GM23248 (cell line): ENCODE data around the gene CPM. TPM values are rescaled to one million over a fixed set of nuclear protein-coding genes. Genes with fewer than 3 reads are reported as not detected.

ENCODE experiments used
- DNase-seq: peaks from one replicate; pipeline ENCODE4 v3.0.0-alpha.2; 2015
- H2AFZ ChIP-seq: fragments of 200-600 bp; sonication (generic); 2 replicates; pipeline ENCODE4 v1.6.1; 2016; ENCODE audit warnings: antibody characterized with exemption
- H3F3A ChIP-seq: fragments of 200-600 bp; sonication (generic); 2 replicates; pipeline ENCODE4 v1.6.1; 2016; ENCODE audit warnings: mild to moderate bottlenecking, antibody characterized with exemption, mixed run types; ENCODE audit not compliant: insufficient read depth
- H3K27ac ChIP-seq: fragments of 200-600 bp; sonication (generic); 2 replicates; pipeline ENCODE4 v1.5.1; 2016; ENCODE audit warnings: mild to moderate bottlenecking
- H3K27me3 ChIP-seq: fragments of 200-600 bp; sonication (generic); replicated peaks from 2 replicates; pipeline ENCODE4 v1.6.1; 2016; ENCODE audit warnings: mild to moderate bottlenecking; ENCODE audit not compliant: insufficient read depth
- H3K36me3 ChIP-seq: fragments of 200-600 bp; sonication (generic); 2 replicates; pipeline ENCODE4 v1.6.1; 2016; ENCODE audit warnings: low read depth, mild to moderate bottlenecking
- H3K4me1 ChIP-seq: fragments of 200-600 bp; sonication (generic); 2 replicates; pipeline ENCODE4 v1.6.1; 2016; ENCODE audit warnings: mild to moderate bottlenecking; ENCODE audit not compliant: insufficient read depth
- H3K4me2 ChIP-seq: fragments of 200-600 bp; sonication (generic); one replicate; pipeline ENCODE4 v1.6.1; 2016; ENCODE audit warnings: mild to moderate bottlenecking; ENCODE audit not compliant: unreplicated experiment
- H3K4me3 ChIP-seq: fragments of 200-600 bp; sonication (generic); 2 replicates; pipeline ENCODE4 v1.5.1; 2016; ENCODE audit warnings: mild to moderate bottlenecking
- H3K79me2 ChIP-seq: fragments of 200-600 bp; sonication (generic); 2 replicates; pipeline ENCODE4 v1.6.1; 2016; ENCODE audit warnings: mild to moderate bottlenecking; ENCODE audit not compliant: insufficient read depth
- H3K9ac ChIP-seq: fragments of 200-600 bp; sonication (generic); 2 replicates; pipeline ENCODE4 v1.6.1; 2016; ENCODE audit warnings: mild to moderate bottlenecking
- H3K9me2 ChIP-seq: fragments of 200-600 bp; sonication (generic); 2 replicates; pipeline ENCODE4 v1.6.1; 2016; ENCODE audit warnings: mixed run types, mild to moderate bottlenecking, moderate library complexity; ENCODE audit not compliant: insufficient read depth
- H3K9me3 ChIP-seq: fragments of 200-600 bp; sonication (generic); one replicate; pipeline ENCODE4 v1.6.1; 2017; ENCODE audit warnings: low read depth
- H4K20me1 ChIP-seq: fragments of 200-600 bp; sonication (generic); 2 replicates; pipeline ENCODE4 v1.6.0; 2016; ENCODE audit not compliant: insufficient read depth
- EZH2 ChIP-seq: fragments of 200-600 bp; sonication (generic); IDR thresholded peaks from 2 replicates; pipeline ENCODE4 v1.6.1; 2018; ENCODE audit warnings: antibody characterized with exemption, mild to moderate bottlenecking; ENCODE audit not compliant: insufficient read depth, poor library complexity, severe bottlenecking
- EZH2phosphoT487 ChIP-seq: fragments of 200-600 bp; sonication (generic); IDR thresholded peaks from 2 replicates; pipeline ENCODE4 v1.6.1; 2018; ENCODE audit warnings: antibody characterized with exemption, moderate library complexity, mild to moderate bottlenecking, low read depth; ENCODE audit not compliant: insufficient read depth
- WGBS, 2 experiments: methylation state at CpG; one replicate each; pipeline ENCODE4 v1.1.6; 2015 to 2017; ENCODE audit warnings: low lambda C conversion rate in 2 of 2, low coverage in 1 of 2; ENCODE audit errors: missing lambda C conversion rate in 2 of 2; 5-methylcytosine and 5-hydroxymethylcytosine counted together
- in situ Hi-C: fragments of 300-500 bp; cut with MboI; formaldehyde crosslinking; loops from 2 replicates; pipeline ENCODE4 v1.15.0; 2020
- polyA plus RNA-seq: library from polyadenylated mRNA; unstranded; fragments of >200 nt; fragmentation: Nextera tagmentation; extraction: Ambion mirVana; gene quantifications from 2 replicates; pipeline ENCODE4 v1.2.1, GENCODE V29; 2016
- total RNA-seq: library from RNA; depleted of rRNA; stranded (reverse); fragments of >200 nt; shearing (Covaris generic); gene quantifications from 2 replicates; pipeline ENCODE4 v1.2.3, GENCODE V29; 2014; rRNA removed

Gene CPM
- 8.5 and 13.7 TPM in 2 replicates for total RNA-seq
- polyA plus RNA-seq: 21.0 and 22.5 TPM in 2 replicates

DNA sequence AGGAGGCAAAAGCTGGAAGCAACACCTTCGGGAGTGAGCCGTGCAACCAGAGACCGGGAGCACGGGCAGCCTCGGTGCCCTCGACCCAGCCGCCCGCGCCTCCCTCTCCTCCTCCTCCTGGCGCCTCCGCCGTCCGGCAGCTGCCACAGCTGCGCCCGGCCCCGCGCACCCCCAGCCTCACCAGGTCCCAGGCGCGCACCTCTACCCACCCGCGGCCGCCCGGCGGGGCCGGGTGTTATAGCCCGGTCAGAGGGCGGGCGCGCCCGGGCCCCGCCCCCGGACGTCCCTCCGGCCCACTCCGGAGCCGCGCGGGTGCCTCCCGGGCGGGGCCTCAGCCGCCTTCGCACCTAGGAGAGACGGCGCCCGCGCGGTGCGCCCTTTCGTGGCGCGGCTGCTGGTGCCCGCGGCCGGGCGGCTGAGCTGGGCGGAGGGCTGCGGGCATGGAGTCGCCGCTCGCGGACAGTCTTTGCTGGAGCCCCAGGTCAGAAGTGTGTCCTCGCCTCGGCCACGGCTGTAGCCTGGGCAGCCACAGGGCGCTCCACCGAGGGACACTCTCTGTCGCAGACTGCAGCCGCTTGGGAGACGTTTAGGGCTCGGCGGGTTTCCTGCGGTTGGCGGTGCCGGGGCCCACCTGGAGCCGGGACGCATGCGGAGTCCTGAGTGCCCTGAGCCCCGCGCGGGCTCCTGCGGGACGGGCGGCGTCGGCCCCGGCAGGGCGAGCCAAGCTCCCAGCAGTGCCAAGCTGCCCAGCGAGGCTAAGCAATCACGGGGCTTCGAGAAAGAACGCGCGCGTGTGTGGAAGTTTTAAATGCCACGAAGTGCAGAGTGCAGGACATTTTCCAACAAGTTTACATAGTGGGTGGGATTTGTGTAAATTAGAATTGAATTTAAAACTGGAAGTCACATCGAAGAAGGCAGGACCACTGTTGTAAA, at the start of gene CPM:
Gene CPM (minus strand): TSS at position 211 of the 933 bp plus-strand sequence. CDS start 334 bp downstream, outside the sequence.
- peak; percentile 87 for DNase-seq
- H4K20me1 ChIP-seq: no peaks in the 10 kb centered on the region
- no peaks in the 10 kb centered on the region for H3K79me2 ChIP-seq
- no peaks in the 10 kb centered on the region for H3K36me3 ChIP-seq
- TF ChIP-seq EZH2phosphoT487 (no peak), EZH2 (no peak)
- H3K4me1 ChIP-seq: no peaks in the 10 kb centered on the region
- peak within 1 kb of the TSS; percentile 92 for H2AFZ ChIP-seq
- H3K4me2 ChIP-seq: peak within 1 kb of the TSS; percentile 85
- peak within 1 kb of the TSS; percentile 61 for H3K9ac ChIP-seq
- WGBS, 2 experiments: 3% methylated on average over 73 to 82 of the region's 96 CpGs
- H3K9me2 ChIP-seq: no peaks in the 10 kb centered on the region
- peak within 1 kb of the TSS; percentile 83 for H3K4me3 ChIP-seq
- no peak within 1 kb of the TSS for H3K27ac ChIP-seq
- in situ Hi-C loops: no loop called here
- 0 out of 2 replicates have a peak, but pooled peaks cover 4% of the 10 kb centered on the region for H3F3A ChIP-seq
- H3K27me3 ChIP-seq: no peaks in the 10 kb centered on the region
- no peaks in the 10 kb centered on the region for H3K9me3 ChIP-seq

DNA sequence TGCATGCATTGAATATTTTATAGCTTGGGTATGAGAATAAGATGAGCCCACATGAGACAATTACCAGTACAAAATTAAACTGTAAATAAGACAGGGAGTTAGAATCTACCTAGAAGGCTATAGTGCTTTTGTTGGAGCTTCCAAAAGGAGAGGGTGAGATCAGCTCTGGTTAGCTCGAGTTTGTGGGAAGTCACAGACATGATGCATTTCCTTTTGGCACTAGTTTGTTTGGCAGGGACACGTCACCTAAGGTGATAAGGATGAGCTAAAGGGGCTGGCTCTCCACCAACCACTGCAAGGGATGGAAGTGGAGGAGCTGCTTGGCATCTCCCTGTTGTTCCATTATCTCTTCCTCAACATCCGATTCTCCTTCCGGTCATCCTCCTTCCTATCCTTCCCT, 48.5 kb upstream of the CPM start:
- Histone ChIP-seq H2AFZ (no peak overlapping the region), H3K9me3 (no peaks in the 10 kb centered on the region), H3F3A (no peaks in the 10 kb centered on the region), H3K36me3 (no peaks in the 10 kb centered on the region), H3K79me2 (no peaks in the 10 kb centered on the region), H4K20me1 (no peaks in the 10 kb centered on the region), H3K9me2 (no peaks in the 10 kb centered on the region), H3K4me3 (no peak overlapping the region), H3K9ac (no peak overlapping the region), H3K27ac (no peak overlapping the region), H3K27me3 (no peaks in the 10 kb centered on the region), H3K4me2 (peak overlapping the region; percentile 21), H3K4me1 (peaks cover 5% of the 10 kb centered on the region)
- 50 to 55% methylated on average over 4 of the region's 4 CpGs for WGBS, 2 experiments
- peak; percentile 71 for DNase-seq
- TF ChIP-seq EZH2phosphoT487 (no peak), EZH2 (no peak)
- in situ Hi-C loops: no loop called here

DNA sequence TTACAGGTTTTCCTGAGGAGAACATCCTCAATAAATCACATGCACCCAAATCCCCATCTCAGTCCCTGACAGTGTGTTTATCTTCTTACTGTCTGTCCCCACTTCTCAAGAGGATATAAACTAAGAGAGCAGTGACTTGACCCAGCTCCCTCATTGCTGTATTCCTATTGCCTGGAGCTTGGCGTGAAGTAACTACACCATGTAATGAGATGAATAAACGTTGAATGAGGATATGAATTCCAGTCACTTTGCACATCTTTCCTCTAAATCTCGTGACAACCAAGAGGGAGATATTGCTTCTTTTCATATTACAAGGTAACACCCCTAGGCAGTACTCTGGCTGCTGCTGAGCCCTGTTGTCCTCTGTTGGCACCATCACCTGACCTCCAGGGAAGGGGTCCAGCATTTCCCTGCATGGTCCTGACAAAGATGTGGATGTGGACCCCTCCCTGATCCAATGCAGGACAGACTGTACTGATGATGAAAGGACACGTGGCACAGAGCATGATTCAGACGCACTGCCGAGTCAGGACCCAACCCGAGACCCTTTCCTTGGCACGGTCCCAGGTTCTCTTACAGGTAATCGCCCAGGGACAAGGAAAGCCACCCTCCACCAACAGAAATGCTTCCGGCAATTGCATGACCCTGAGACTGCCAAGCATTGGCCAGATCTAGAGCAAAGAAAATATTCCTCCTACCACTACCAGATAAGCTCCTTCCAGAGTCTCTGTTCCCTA, 47.7 kb upstream of the CPM start:
- no peaks in the 10 kb centered on the region for H3K9me3 ChIP-seq
- no peak for TF ChIP-seq EZH2
- no peak for TF ChIP-seq EZH2phosphoT487
- no peaks in the 10 kb centered on the region for H3K9me2 ChIP-seq
- H3K27ac ChIP-seq: no peak overlapping the region
- 78 to 85% methylated on average over 10 of the region's 10 CpGs for WGBS, 2 experiments
- no peak for DNase-seq
- no peaks in the 10 kb centered on the region for H3F3A ChIP-seq
- H3K4me1 ChIP-seq: peaks cover 5% of the 10 kb centered on the region
- no peak overlapping the region for H3K9ac ChIP-seq
- H4K20me1 ChIP-seq: no peaks in the 10 kb centered on the region
- H3K4me2 ChIP-seq: no peak overlapping the region
- no peaks in the 10 kb centered on the region for H3K27me3 ChIP-seq
- no peak overlapping the region for H3K4me3 ChIP-seq
- H2AFZ ChIP-seq: no peak overlapping the region
- H3K36me3 ChIP-seq: no peaks in the 10 kb centered on the region
- H3K79me2 ChIP-seq: no peaks in the 10 kb centered on the region
- in situ Hi-C loops: no loop called here

DNA sequence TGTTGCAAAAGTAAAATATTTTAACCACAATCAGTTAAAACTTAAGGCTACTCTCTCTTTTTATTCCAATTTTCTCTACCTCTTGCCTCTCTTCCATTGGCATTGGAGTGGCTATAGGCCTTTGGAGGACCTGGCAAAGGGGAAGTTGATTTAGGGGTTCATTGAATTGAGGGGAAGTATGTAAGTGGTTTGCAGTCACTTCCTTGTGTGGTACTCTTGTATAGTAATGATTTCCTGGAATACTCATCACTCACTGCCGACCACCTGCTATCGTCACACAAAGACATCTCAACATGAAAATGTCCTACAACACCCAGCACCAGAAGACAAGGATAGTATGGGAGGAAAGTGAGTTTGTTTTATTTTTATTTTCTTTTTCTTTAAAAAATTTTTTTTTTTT, 45.7 kb upstream of the CPM start:
- no peak overlapping the region for H3K27ac ChIP-seq
- H3K9me2 ChIP-seq: no peaks in the 10 kb centered on the region
- no peaks in the 10 kb centered on the region for H3K36me3 ChIP-seq
- H4K20me1 ChIP-seq: no peaks in the 10 kb centered on the region
- no peaks in the 10 kb centered on the region for H3F3A ChIP-seq
- no peak for DNase-seq
- H3K4me2 ChIP-seq: no peak overlapping the region
- H3K27me3 ChIP-seq: no peaks in the 10 kb centered on the region
- in situ Hi-C loops: no loop called here
- H3K4me1 ChIP-seq: peaks cover 5% of the 10 kb centered on the region
- H3K9me3 ChIP-seq: no peaks in the 10 kb centered on the region
- TF ChIP-seq EZH2phosphoT487 (no peak), EZH2 (no peak)
- no peaks in the 10 kb centered on the region for H3K79me2 ChIP-seq
- 98 to 100% methylated on average over 2 of the region's 2 CpGs for WGBS, 2 experiments
- H2AFZ ChIP-seq: no peak overlapping the region
- H3K4me3 ChIP-seq: no peak overlapping the region
- H3K9ac ChIP-seq: no peak overlapping the region
